ENCODE results near the gene RPL6.
"Not testable (repeated sequence)": the region's sequence is repeated elsewhere in the genome, so short reads cannot be mapped to it uniquely, and the experiment has no call there.

RPL6 gene

GRCh38 chr12:112409064-112409905 is at the start of gene RPL6:
TSS of gene RPL6 (minus strand) at chr12:112409605. CDS start at chr12:112408656, 949 bp downstream.
- peak; percentile 71 for DNase-seq (ENCODE audit: low read depth in 2 of 2)

GRCh38 chr12:112458751-112459150 is 49.3 kb upstream of the RPL6 start:
- no peak for DNase-seq (ENCODE audit: low read depth in 2 of 2)

GRCh38 chr12:112458330-112458729 is 48.9 kb upstream of the RPL6 start:
- no peak for DNase-seq (ENCODE audit: low read depth in 2 of 2)

- not testable (repeated sequence) for DNase-seq (ENCODE audit: low read depth in 2 of 2)
Observed at GRCh38 chr12:112457142-112457541, 47.7 kb upstream of the RPL6 start.

- no peak for DNase-seq (ENCODE audit: low read depth in 2 of 2)
Observed at GRCh38 chr12:112456029-112456428, 46.6 kb upstream of the RPL6 start.

- DNase-seq (ENCODE audit: low read depth in 2 of 2): no peak
Observed at GRCh38 chr12:112450725-112451124, 41.3 kb upstream of the RPL6 start.

GRCh38 chr12:112448165-112448564 is 38.8 kb upstream of the RPL6 start:
- DNase-seq (ENCODE audit: low read depth in 2 of 2): not testable (repeated sequence)

GRCh38 chr12:112447106-112447505 is 37.7 kb upstream of the RPL6 start:
- no peak for DNase-seq (ENCODE audit: low read depth in 2 of 2)

- no peak for DNase-seq (ENCODE audit: low read depth in 2 of 2)
Observed at GRCh38 chr12:112446008-112446725, 36.8 kb upstream of the RPL6 start.

- DNase-seq (ENCODE audit: low read depth in 2 of 2): no peak
Observed at GRCh38 chr12:112443916-112444315, 34.5 kb upstream of the RPL6 start.

GRCh38 chr12:112440653-112441052 is 31.2 kb upstream of the RPL6 start:
- DNase-seq (ENCODE audit: low read depth in 2 of 2): not testable (repeated sequence)

GRCh38 chr12:112439769-112440168 is 30.4 kb upstream of the RPL6 start:
- no peak for DNase-seq (ENCODE audit: low read depth in 2 of 2)

- not testable (repeated sequence) for DNase-seq (ENCODE audit: low read depth in 2 of 2)
Observed at GRCh38 chr12:112438645-112439044, 29.2 kb upstream of the RPL6 start.

- DNase-seq (ENCODE audit: low read depth in 2 of 2): no peak
Observed at GRCh38 chr12:112433551-112433950, 24.1 kb upstream of the RPL6 start.

GRCh38 chr12:112431965-112432364 is 22.6 kb upstream of the RPL6 start:
- no peak for DNase-seq (ENCODE audit: low read depth in 2 of 2)

GRCh38 chr12:112430929-112431328 is 21.5 kb upstream of the RPL6 start:
- DNase-seq (ENCODE audit: low read depth in 2 of 2): peak in 1 of 2 donors; percentile 7

GRCh38 chr12:112427760-112428159 is 18.4 kb upstream of the RPL6 start:
- no peak for DNase-seq (ENCODE audit: low read depth in 2 of 2)

- no peak for DNase-seq (ENCODE audit: low read depth in 2 of 2)
Observed at GRCh38 chr12:112425582-112426382, 16.4 kb upstream of the RPL6 start.

GRCh38 chr12:112424126-112424525 is 14.7 kb upstream of the RPL6 start:
- no peak for DNase-seq (ENCODE audit: low read depth in 2 of 2)

- DNase-seq (ENCODE audit: low read depth in 2 of 2): no peak
Observed at GRCh38 chr12:112422531-112422930, 13.1 kb upstream of the RPL6 start.

- DNase-seq (ENCODE audit: low read depth in 2 of 2): no peak
Observed at GRCh38 chr12:112421363-112421762, 12.0 kb upstream of the RPL6 start.

- DNase-seq (ENCODE audit: low read depth in 2 of 2): no peak
Observed at GRCh38 chr12:112420740-112421139, 11.3 kb upstream of the RPL6 start.
